ENCODE results near the gene MAGED1.
"Not testable (repeated sequence)": the region's sequence is repeated elsewhere in the genome, so short reads cannot be mapped to it uniquely, and the experiment has no call there.

Gene MAGED1

GRCh38 chrX:51896626-51897025 is 3.2 kb downstream of the MAGED1 start:
- DNase-seq: no peak

- no peak for DNase-seq
These were observed 6.3 kb downstream of the MAGED1 start for GRCh38 chrX:51899741-51900140.

GRCh38 chrX:51902510-51903050 is 9.2 kb downstream of the MAGED1 start:
- DNase-seq: no peak

- DNase-seq: not testable (repeated sequence)
These were observed 11.7 kb downstream of the MAGED1 start for GRCh38 chrX:51905152-51905551.

- DNase-seq: no peak
These were observed 12.3 kb downstream of the MAGED1 start for GRCh38 chrX:51905711-51906110.

GRCh38 chrX:51917604-51918003 is 24.2 kb downstream of the MAGED1 start:
- no peak for DNase-seq

GRCh38 chrX:51922561-51922960 is 29.1 kb downstream of the MAGED1 start:
- no peak for DNase-seq

- no peak for DNase-seq
These were observed 38.2 kb downstream of the MAGED1 start for GRCh38 chrX:51931566-51932150.

Data from NCI-H1048 (cell line).